HepG2 (cell line): ENCODE measurements around the gene CYSTM1. TPM values are rescaled to one million over a fixed set of nuclear protein-coding genes. Genes with fewer than 3 reads are reported as not detected.

ENCODE experiments used
- ATAC-seq: fragments of 200-7000 bp; cut with Tn5 transposase; 3 replicates; pipeline ENCODE4 v1.9.1; 2020; ENCODE audit warnings: mild to moderate bottlenecking, moderate library complexity
- BruUV-seq: library from RNA; stranded (reverse); fragments of 400-500 nt; replicated peaks from 2 replicates; lab custom pipeline; 2021; lab: Mats Ljungman, UMichigan
- CTCF ChIA-PET: fragments of 300-600 bp; formaldehyde crosslinking; extraction: SDS; loops from one replicate; lab custom pipeline; 2021; ENCODE audit warnings: low total read pairs, inconsistent platforms, low intra/inter-chr PET ratio; lab: Yijun Ruan, JAX
- POLR2A ChIA-PET: fragments of 350-600 bp; sonication (Branson Sonifier 250); formaldehyde crosslinking; loops from one replicate; lab custom pipeline; 2020; ENCODE audit warnings: antibody characterized with exemption, inconsistent platforms; lab: Yijun Ruan, JAX
- DNase-seq: peaks from one replicate; pipeline ENCODE4 v3.0.0-alpha.2; 2015; ENCODE audit warnings: low spot score
- FAIRE-seq: peaks from 3 replicates; lab custom pipeline; 2011; peaks lifted over from hg19 to GRCh38; lab: Jason Lieb, UNC
- H2AFZ ChIP-seq: one replicate; pipeline ENCODE4 v1.6.1; 2011; ENCODE audit warnings: low read length, inconsistent platforms
- H3K27ac ChIP-seq: fragments of 300-600 bp; 3 replicates; pipeline ENCODE4 v1.8.0; 2011; ENCODE audit warnings: mixed run types, mild to moderate bottlenecking, mixed read lengths, low read length, inconsistent platforms; ENCODE audit not compliant: insufficient read depth; ENCODE audit errors: extremely low read length
- H3K27me3 ChIP-seq, 2 experiments: fragments of 200-600 bp in 1 of 2; 2 replicates in 1 of 2; 3 replicates in 1 of 2; pipeline versions ENCODE4 v1.6.0 to v1.8.0; 2011; ENCODE audit warnings: low read length in 2 of 2, mild to moderate bottlenecking in 2 of 2, moderate library complexity in 2 of 2, inconsistent platforms in 1 of 2; ENCODE audit not compliant: insufficient read depth in 2 of 2, control insufficient read depth in 1 of 2
- H3K36me3 ChIP-seq, 2 experiments: fragments of 200-600 bp in 1 of 2; replicated peaks in 1 of 2; 2 replicates in 1 of 2; 3 replicates in 1 of 2; pipeline versions ENCODE4 v1.5.1 to v1.8.0; 2011; ENCODE audit warnings: low read length in 2 of 2, inconsistent platforms in 1 of 2; ENCODE audit not compliant: insufficient read depth in 2 of 2, control insufficient read depth in 1 of 2
- H3K4me1 ChIP-seq: 2 replicates; pipeline ENCODE4 v1.5.1; 2012; ENCODE audit warnings: low read length, inconsistent platforms; ENCODE audit not compliant: insufficient read depth
- H3K4me2 ChIP-seq: 2 replicates; pipeline ENCODE4 v1.6.0; 2011; ENCODE audit warnings: low read depth, low read length, inconsistent platforms
- H3K4me3 ChIP-seq, 3 experiments: fragments of 200-600 bp in 1 of 3; sonication (generic), shearing (Covaris generic) in 1 of 3; replicated peaks in 1 of 3; 2 replicates each; pipeline ENCODE4 v1.5.1; 2011 to 2016; ENCODE audit warnings: low read length in 3 of 3, inconsistent platforms in 2 of 3, low read depth in 2 of 3, mild to moderate bottlenecking in 2 of 3, control low read depth in 1 of 3, mixed read lengths in 1 of 3; ENCODE audit not compliant: insufficient read depth in 1 of 3
- H3K79me2 ChIP-seq: one replicate; pipeline ENCODE4 v1.6.1; 2011; ENCODE audit warnings: low read length, inconsistent platforms; ENCODE audit not compliant: insufficient read depth
- H3K9ac ChIP-seq: 2 replicates; pipeline ENCODE4 v1.6.0; 2011; ENCODE audit warnings: mild to moderate bottlenecking, low read depth, low read length, inconsistent platforms; ENCODE audit not compliant: insufficient read depth
- H3K9me3 ChIP-seq: 2 replicates; pipeline ENCODE4 v1.5.1; 2012; ENCODE audit warnings: mild to moderate bottlenecking, low read length
- H4K20me1 ChIP-seq: 2 replicates; pipeline ENCODE4 v1.6.0; 2011; ENCODE audit warnings: inconsistent platforms, mild to moderate bottlenecking, low read length, moderate library complexity; ENCODE audit not compliant: insufficient read depth
- ATM ChIP-seq: fragments of 450-650 bp; IDR thresholded peaks from 2 replicates; pipeline ENCODE4 v1.7.1; 2017; ENCODE audit warnings: mild to moderate bottlenecking, borderline replicate concordance
- E2F2 ChIP-seq: sonication (generic); formaldehyde crosslinking; IDR thresholded peaks from 2 replicates; pipeline ENCODE4 v1.4.0; 2020; ENCODE audit warnings: missing genetic modification reagents, borderline replicate concordance
- FOXO1 ChIP-seq: sonication (generic); formaldehyde crosslinking; IDR thresholded peaks from 2 replicates; pipeline ENCODE4 v1.4.0; 2020; ENCODE audit warnings: missing genetic modification reagents
- IRF2 ChIP-seq: IDR thresholded peaks from 2 replicates; pipeline ENCODE4 v1.6.1; 2018; ENCODE audit warnings: missing genetic modification reagents, missing compliant biosample characterization
- MAFF ChIP-seq: IDR thresholded peaks from 2 replicates; pipeline ENCODE4 v1.6.1; 2011; ENCODE audit warnings: low read depth, low read length, improper control_type of control experiment
- RFX5 ChIP-seq: IDR thresholded peaks from 2 replicates; pipeline ENCODE4 v1.6.1; 2011; ENCODE audit warnings: low read depth, low read length, improper control_type of control experiment
- SMAD3 ChIP-seq: sonication (generic); formaldehyde crosslinking; IDR thresholded peaks from 2 replicates; pipeline ENCODE4 v1.4.0; 2020; ENCODE audit warnings: missing genetic modification reagents
- THYN1 ChIP-seq: sonication (generic); formaldehyde crosslinking; IDR thresholded peaks from 2 replicates; pipeline ENCODE4 v1.8.1; 2023; ENCODE audit warnings: low read depth, mild to moderate bottlenecking, moderate library complexity, missing genetic modification reagents, borderline replicate concordance
- ZEB1 ChIP-seq: IDR thresholded peaks from 2 replicates; pipeline ENCODE4 v1.6.1; 2012; ENCODE audit warnings: mild to moderate bottlenecking, low read depth, inconsistent platforms; ENCODE audit not compliant: insufficient replicate concordance
- ZFP41 ChIP-seq: sonication (generic); formaldehyde crosslinking; IDR thresholded peaks from 2 replicates; pipeline ENCODE4 v1.4.0; 2020; ENCODE audit warnings: mild to moderate bottlenecking, missing genetic modification reagents, borderline replicate concordance
- ZNF660 ChIP-seq: sonication (generic); formaldehyde crosslinking; IDR thresholded peaks from 2 replicates; pipeline ENCODE4 v1.5.1; 2020; ENCODE audit warnings: mild to moderate bottlenecking, low read depth, missing genetic modification reagents, borderline replicate concordance
- ZNF740 ChIP-seq: sonication (generic); formaldehyde crosslinking; IDR thresholded peaks from 2 replicates; pipeline ENCODE4 v1.4.0; 2020; ENCODE audit warnings: missing genetic modification reagents
- ZSCAN9 ChIP-seq: IDR thresholded peaks from 2 replicates; pipeline ENCODE4 v1.6.1; 2016; ENCODE audit warnings: borderline replicate concordance
- WGBS: methylation state at CpG from one replicate; pipeline ENCODE4 v1.1.6; 2017; ENCODE audit warnings: low lambda C conversion rate; 5-methylcytosine and 5-hydroxymethylcytosine counted together
- in situ Hi-C: cut with HindIII; loops from 2 replicates; pipeline ENCODE4 v1.10.0; 2017; ENCODE audit warnings: low pct_unique_long_range_greater_than_20kb; ENCODE audit not compliant: extremely low pct_ligation_motif_present
- intact Hi-C: fragments of 100-400 bp; cut with micrococcal nuclease; formaldehyde crosslinking; loops from one replicate; pipeline ENCODE4 v1.10.0; 2022; ENCODE audit not compliant: unreplicated experiment
- polyA plus RNA-seq, 8 experiments: library from polyadenylated mRNA; depleted of rRNA in 3 of 8; stranded (reverse) in 7 of 8; unstranded in 1 of 8; fragments of >200 nt; fragmentation: Illumina TruSeq in 4 of 8; extraction: Trizol in 4 of 8; gene quantifications; 2 replicates each; pipeline versions ENCODE4 v1.2.1 to v1.2.3, GENCODE V29; 2011 to 2016; ENCODE audit warnings: low read depth in 4 of 8, missing spikeins in 1 of 8, mixed read lengths in 1 of 8; ENCODE audit not compliant: insufficient read depth in 1 of 8
- total RNA-seq, 5 experiments: library from RNA; depleted of rRNA; stranded (reverse); fragments of >200 nt; fragmentation: Illumina TruSeq; extraction: Trizol; gene quantifications; 2 replicates each; pipeline ENCODE4 v1.2.3, GENCODE V29; 2016; ENCODE audit warnings: low read depth in 1 of 5
- TF ChIP-seq, protein P1 (sequence below): sonication (generic); formaldehyde crosslinking; IDR thresholded peaks from 2 replicates; pipeline ENCODE4 v1.4.0; 2020; ENCODE audit warnings: missing genetic modification reagents
- TF ChIP-seq, protein P2 (sequence below): sonication (generic); formaldehyde crosslinking; IDR thresholded peaks from 2 replicates; pipeline ENCODE4 v1.8.0; 2022; ENCODE audit warnings: mild to moderate bottlenecking, missing genetic modification reagents, moderate library complexity

Gene CYSTM1
- total and polyA plus RNA-seq, 2 of the 13 experiments (the other 11 are each of a cell fraction or from before 2014, with no cell fraction given), result 40.0 to 73.4 TPM

DNA sequence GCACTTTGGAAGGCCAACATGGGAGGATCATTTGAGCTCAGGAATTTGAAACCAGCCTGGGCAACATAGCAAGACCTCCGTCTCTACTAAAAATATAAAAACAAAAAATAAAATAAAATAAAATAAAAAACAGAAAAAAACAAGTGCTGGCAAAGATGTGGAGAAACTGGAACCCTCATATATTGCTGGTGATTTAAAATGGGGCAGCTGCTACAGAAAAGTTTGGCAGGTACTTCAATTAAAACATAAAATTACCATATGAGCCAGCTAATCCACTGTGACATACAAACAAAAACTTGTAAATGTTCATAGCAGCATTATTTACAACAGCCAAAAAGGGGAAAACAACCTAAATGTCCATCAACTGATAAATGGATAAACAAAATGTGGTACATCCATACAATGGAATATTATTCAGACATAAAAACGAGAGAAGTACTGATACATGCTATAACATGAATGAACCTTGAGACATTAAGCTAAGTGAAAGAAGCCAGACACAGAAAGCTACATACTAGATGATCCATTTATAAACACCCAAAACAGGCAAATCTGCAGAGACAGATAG, 85.2 kb downstream of the CYSTM1 start:
- in situ Hi-C loops, result no loop called here
- no peak for TF ChIP-seq E2F2 (CRISPR knock-in tag)
- TF ChIP-seq RFX5, result no peak
- no peak for TF ChIP-seq ZNF740 (CRISPR knock-in tag)
- TF ChIP-seq ZFP41, result no peak
- TF ChIP-seq, protein P1, sequence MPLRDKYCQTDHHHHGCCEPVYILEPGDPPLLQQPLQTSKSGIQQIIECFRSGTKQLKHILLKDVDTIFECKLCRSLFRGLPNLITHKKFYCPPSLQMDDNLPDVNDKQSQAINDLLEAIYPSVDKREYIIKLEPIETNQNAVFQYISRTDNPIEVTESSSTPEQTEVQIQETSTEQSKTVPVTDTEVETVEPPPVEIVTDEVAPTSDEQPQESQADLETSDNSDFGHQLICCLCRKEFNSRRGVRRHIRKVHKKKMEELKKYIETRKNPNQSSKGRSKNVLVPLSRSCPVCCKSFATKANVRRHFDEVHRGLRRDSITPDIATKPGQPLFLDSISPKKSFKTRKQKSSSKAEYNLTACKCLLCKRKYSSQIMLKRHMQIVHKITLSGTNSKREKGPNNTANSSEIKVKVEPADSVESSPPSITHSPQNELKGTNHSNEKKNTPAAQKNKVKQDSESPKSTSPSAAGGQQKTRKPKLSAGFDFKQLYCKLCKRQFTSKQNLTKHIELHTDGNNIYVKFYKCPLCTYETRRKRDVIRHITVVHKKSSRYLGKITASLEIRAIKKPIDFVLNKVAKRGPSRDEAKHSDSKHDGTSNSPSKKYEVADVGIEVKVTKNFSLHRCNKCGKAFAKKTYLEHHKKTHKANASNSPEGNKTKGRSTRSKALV (CRISPR knock-in tag), result no peak
- no peak for TF ChIP-seq SMAD3
- TF ChIP-seq THYN1 (CRISPR knock-in tag), result no peak
- no peak for TF ChIP-seq ATM
- TF ChIP-seq ZSCAN9 (CRISPR knock-in tag), result no peak
- TF ChIP-seq MAFF, result no peak
- TF ChIP-seq ZEB1, result no peak
- TF ChIP-seq IRF2 (CRISPR knock-in tag), result no peak
- no peak for TF ChIP-seq ZNF660
- TF ChIP-seq, protein P2, sequence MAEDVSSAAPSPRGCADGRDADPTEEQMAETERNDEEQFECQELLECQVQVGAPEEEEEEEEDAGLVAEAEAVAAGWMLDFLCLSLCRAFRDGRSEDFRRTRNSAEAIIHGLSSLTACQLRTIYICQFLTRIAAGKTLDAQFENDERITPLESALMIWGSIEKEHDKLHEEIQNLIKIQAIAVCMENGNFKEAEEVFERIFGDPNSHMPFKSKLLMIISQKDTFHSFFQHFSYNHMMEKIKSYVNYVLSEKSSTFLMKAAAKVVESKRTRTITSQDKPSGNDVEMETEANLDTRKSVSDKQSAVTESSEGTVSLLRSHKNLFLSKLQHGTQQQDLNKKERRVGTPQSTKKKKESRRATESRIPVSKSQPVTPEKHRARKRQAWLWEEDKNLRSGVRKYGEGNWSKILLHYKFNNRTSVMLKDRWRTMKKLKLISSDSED (CRISPR knock-in tag), result no peak
- no peak for TF ChIP-seq FOXO1 (CRISPR knock-in tag)

More for the DNA sequence above, 85.2 kb downstream of the CYSTM1 start:
- no peak overlapping the region for H3K4me2 ChIP-seq
- H3K27ac ChIP-seq, result no peak overlapping the region
- no peak overlapping the region for H3K9ac ChIP-seq
- H2AFZ ChIP-seq, result no peak overlapping the region
- ATAC-seq (no peak), FAIRE-seq (no peak), DNase-seq (no peak)
- POLR2A ChIA-PET, result interaction anchor here (2.0 to 2.9 kb wide), 2 partner anchors 86 to 98 kb away, joined by 4 to 14 read pairs; partner anchors contain the start of gene HBEGF
- CTCF ChIA-PET, result no interaction called here
- no peaks in the 10 kb centered on the region for H3K9me3 ChIP-seq
- peaks cover 49% of the 10 kb centered on the region for H3K79me2 ChIP-seq
- H3K36me3 ChIP-seq, result peaks cover 5 to 13% of the 10 kb centered on the region in 2 experiments; a peak in 4 of 5 replicates
- H4K20me1 ChIP-seq, result 0 out of 2 replicates have a peak, but pooled peaks cover 2% of the 10 kb centered on the region
- H3K27me3 ChIP-seq, result no peaks in the 10 kb centered on the region
- H3K4me3 ChIP-seq, result no peak overlapping the region
- H3K4me1 ChIP-seq, result peaks cover 30% of the 10 kb centered on the region
- intact Hi-C loops, result loop anchor here (5.0 kb wide), 2 partner anchors 42 to 87 kb away; partner anchors contain the start of genes HBEGF and PFDN1
- no TSS peak for BruUV-seq
- 97% methylated on average over 2 of the region's 2 CpGs for WGBS
